GM18909 (cell line): Measurements from ENCODE around the gene BCLAF1.
"Not testable (repeated sequence)": the region's sequence is repeated elsewhere in the genome, so short reads cannot be mapped to it uniquely, and the experiment has no call there.

Experiments used
- ATAC-seq: cut with Tn5 transposase; IDR thresholded peaks from one replicate; pipeline ENCODE4 v1.9.1; 2021; ENCODE audit warnings: mild to moderate bottlenecking; ENCODE audit not compliant: unreplicated experiment, poor library complexity

Gene BCLAF1

GRCh38 chr6:136250686-136251008, 39.0 kb downstream of the BCLAF1 start:
- ATAC-seq = peak; percentile 14

GRCh38 chr6:136249811-136250685, 39.6 kb downstream of the BCLAF1 start, which contains the start of gene MTFR2:
MTFR2 (minus strand) TSS chr6:136250311; CDS start chr6:136249099, 1,212 bp downstream.
- ATAC-seq = peak; percentile 98

- ATAC-seq = no peak
These were observed 40.3 kb downstream of the BCLAF1 start for GRCh38 chr6:136249336-136249735.

DNA sequence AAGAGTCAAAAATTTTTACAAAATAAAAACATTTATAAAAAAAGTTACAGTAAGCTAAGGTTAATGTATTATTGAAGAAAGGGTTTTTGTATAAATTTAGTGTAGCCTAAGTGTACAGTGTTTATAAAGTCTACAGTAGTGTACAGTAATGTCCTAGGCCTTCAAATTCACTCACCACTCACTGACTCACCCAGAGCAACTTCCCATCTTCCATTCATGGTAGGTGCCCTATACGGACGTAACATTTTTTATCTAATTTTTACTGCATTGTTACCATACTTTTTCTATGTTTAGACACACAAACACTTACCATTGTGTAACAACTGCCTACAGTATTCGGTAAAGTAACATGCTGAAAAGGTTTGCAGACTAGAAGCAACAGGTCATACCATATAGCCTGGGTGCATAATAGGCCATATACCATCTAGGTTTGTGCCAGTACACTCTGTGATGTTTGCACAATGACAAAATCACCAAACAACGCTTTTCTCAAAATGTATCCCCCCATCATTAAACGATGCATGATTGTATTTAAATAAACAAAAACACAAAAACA, 45.5 kb downstream of the BCLAF1 start:
- ATAC-seq = no peak

GRCh38 chr6:136236466-136237293, 53.0 kb downstream of the BCLAF1 start:
- no peak for ATAC-seq

GRCh38 chr6:136235233-136235564, 54.4 kb downstream of the BCLAF1 start:
- ATAC-seq = no peak

DNA sequence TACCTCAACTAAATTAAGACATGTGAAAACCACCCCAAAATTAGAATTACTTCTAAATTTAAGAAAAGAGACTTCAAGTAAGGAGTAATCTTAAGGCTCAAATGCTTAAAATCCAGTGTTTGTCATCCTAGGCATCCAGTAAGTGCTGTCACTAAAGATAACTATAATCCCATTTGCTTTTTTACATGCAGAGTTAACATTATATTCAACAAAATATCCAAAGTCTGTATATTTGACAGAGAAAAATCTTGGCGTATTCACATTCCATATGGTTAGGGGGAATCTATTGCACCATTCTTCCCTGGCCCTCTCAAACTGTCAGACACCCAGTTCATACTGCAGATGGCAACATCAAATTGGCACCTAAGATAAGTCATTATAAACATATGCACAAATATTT, 56.9 kb downstream of the BCLAF1 start:
- ATAC-seq = no peak

DNA sequence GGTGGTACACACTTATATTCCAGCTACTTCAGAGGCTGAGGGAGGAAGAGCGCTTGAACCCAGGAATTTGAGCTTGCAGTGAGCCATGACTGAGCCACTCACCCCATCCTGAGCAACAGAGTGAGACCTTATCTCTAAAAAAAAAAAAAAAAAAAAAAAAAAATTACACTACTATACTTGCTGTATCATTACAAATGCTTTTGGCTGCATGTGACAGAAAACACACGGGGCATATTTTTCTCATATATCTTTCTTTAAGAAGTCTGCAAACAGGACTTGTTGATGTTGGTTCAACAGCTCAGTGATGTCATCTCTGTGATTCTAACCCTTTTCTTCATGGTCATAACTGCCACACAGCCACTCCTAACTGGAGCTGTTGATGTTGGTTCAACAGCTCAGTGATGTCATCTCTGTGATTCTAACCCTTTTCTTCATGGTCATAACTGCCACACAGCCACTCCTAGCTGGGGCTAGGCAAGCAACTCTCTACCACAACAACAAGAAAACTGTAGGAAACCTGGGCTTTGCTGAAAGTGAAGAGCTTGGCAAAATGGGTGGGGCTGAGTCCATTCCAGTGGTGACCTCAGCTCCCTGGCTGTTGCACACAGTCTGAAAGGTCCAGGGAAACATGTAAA, 59.3 kb downstream of the BCLAF1 start:
- ATAC-seq = no peak

DNA sequence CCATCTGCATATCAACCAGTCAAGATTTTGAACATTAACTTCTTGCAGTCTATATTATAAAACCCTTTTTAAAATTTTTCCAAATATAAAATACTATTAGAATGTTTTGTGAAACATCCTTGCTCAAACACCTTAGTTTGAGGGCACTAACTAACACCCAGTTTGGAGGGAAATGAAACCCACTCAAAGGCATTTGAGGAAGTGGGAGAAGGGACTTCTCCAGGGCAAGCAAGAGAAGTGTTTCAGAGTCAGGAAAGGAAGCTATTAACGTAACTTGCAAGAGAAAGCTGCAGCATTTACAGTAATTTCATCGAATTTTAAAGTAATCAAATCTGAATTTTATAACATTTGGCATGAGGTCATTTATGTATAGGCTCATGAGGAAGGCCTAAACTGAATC, 60.8 kb downstream of the BCLAF1 start:
- ATAC-seq = no peak

- peak; percentile 24 for ATAC-seq
These were observed 62.8 kb downstream of the BCLAF1 start for GRCh38 chr6:136226674-136227377.

- ATAC-seq = peak; percentile 73
These were observed 63.5 kb downstream of the BCLAF1 start for GRCh38 chr6:136226027-136226673.

DNA sequence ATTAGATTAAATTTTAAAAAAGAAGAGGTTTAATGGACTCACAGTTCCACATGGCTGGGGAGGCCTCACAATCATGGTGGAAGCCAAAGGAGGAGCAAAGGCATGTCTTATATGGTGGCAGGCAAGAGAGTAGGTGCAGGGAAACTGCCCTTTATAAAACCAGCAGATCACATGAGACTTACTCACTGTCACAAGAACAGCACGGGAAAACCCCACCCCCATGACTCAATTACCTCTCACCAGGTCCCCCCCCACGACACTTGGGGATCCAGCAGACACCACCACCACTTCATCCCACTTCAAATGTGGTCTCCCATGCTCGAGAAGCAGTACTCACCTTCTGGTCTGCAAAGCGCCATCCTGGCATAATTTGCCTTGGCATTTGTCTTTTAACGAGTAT, 64.2 kb downstream of the BCLAF1 start:
- no peak for ATAC-seq

DNA sequence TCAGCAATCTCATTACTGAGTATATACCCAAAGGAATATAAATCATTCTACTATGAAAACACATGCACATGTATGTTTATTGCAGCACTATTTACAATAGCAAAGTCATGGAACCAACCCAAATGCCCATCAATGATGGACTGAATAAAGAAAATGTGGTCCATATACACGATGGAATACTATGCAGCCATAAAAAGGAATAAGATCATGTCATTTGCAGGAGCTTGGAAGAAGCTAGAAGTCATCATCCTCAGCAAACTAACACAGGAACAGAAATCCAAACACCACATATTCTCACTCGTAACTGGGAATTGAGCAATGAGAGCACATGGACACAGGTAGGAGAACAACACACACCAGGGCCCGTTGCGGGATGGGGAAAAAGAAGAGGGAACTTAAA, 64.7 kb downstream of the BCLAF1 start:
- not testable (repeated sequence) for ATAC-seq

DNA sequence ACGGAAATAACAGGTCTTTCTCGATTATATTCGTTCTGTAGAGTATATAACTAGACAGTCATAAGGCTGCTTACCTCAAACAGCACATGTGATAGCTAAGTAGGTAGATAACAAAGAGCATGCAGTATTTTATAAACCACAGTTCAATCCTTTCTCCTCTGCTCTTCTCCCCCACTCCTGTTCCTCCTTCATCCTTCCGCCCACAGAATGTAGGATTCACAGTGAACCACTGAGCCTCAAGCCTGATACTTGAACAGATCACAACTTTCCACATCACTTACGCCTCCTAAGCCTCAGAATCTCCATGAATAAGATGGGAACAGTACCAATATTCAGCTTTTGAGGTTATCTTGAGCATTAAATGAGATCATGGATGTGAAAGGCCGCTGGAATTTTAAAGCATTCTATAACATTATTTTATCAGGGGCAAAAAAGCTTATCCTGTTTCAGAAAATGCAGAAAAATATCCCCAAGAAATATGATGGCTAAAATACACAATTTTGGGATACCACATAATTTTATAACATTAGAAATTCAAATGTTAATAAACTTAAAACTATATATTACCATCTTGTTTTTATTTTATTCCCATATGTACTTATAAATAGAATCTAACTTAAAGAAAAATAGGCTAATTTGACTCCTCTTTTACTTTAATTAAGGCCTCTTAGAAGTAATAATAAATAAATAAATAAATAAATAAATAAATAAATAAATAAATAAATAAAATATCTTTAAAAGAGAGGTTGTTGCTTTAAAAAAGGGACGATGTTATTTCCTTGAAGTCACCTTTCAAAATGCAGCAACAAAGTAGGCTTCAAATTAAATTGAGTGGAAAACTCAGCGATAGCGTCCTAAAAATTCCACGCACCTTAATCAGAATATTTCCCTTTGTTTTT, 72.9 kb downstream of the BCLAF1 start:
- no peak for ATAC-seq

DNA sequence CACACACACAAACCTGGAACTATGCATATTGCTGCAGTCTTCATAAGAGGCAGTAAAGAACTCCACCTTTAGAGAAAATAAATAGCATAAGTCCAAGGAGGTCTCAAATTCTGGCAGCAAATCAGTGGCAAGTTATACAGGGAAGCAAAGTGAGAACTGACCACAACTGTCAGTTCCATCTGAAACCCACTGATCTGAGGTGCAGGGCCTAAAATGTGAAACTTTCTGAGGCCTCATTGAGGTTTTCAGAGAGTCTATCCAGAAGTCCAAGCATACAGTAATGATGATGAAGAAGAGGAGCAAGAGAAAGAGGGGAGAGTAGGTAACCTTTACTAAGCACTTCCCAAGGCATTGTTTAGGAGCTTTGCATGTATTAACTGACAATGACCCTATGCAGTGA, 75.8 kb downstream of the BCLAF1 start:
- ATAC-seq = no peak

- no peak for ATAC-seq
These were observed 76.6 kb downstream of the BCLAF1 start for GRCh38 chr6:136213012-136213539.

DNA sequence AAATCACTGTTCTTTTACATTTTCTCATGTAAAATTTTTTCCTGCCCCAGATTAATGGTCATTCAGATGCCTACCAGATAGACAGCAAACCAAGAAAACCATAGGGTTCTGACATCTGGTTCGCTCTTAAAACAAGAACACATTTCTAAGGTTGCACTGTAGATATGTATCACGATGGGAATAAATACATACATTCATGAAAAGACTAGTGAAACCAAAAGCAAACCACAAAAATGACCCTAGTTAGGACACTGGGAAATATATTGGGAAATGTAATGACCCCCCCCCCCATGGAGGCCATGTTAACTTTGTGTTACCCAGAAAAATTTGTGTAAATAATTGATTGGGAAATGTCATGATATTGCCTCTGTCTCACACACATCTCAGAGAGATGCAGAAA, 77.0 kb downstream of the BCLAF1 start:
- ATAC-seq = no peak

DNA sequence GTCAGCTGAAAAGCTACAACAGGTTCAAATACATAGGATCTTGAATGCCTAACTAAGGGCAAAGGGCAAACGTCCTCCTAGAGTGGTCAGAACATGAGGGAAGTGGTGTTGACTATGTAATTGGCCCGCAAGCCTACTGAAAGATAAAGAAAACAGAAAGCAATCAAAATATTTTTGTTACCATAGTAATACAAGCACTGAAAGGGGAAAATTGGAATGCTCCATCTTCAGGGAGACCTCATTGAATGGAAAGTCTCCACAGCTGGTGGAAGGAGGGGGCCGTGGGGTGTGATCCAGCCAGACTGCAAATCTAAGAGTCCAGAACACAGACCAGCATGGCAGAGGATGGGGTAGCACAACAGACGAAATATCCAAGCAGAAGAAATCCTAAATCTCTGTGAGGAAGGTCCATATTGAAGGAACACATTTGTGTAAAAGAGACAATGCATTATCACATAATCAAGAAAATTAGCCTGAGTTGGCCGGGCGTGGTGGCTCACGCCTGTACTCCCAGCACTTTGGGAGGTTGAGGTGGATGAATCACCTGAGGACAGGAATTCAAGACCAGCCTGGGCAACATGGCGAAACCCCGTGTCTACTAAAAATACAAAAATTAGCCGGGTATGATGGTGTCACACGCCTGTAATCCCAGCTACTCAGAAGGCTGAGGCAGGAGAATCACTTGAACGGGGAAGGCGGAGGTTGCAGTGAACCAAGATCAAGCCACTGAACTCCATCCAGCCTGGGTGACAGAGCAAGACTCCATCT, 79.1 kb downstream of the BCLAF1 start:
- ATAC-seq = no peak
